Lung (tissue), 12 donors: ENCODE data around the gene MPO. TPM values are rescaled to one million over a fixed set of nuclear protein-coding genes. Genes with fewer than 3 reads are reported as not detected.

ENCODE experiments used
- ATAC-seq: fragments of 200-7000 bp; cut with Tn5 transposase; one replicate; pipeline ENCODE4 v1.9.1; 2020; ENCODE audit warnings: moderate number of reproducible peaks; ENCODE audit not compliant: insufficient read depth, low FRiP score
- DNase-seq, 3 donors: peaks; one replicate each; pipeline ENCODE4 v3.0.0-alpha.2; 2013 to 2017
- H3K27ac ChIP-seq, 2 donors: one replicate each; pipeline ENCODE4 v1.5.1; 2013; ENCODE audit warnings: mild to moderate bottlenecking in 2 of 2, moderate library complexity in 2 of 2, control low read depth in 1 of 2, inconsistent platforms in 1 of 2, low read depth in 1 of 2, low read length in 1 of 2
- H3K27me3 ChIP-seq, 3 donors: one replicate each; pipeline ENCODE4 v1.5.1; 2013; ENCODE audit warnings: low read length in 2 of 3; ENCODE audit not compliant: control insufficient read depth in 3 of 3, insufficient read depth in 3 of 3
- H3K36me3 ChIP-seq, 4 donors: one replicate each; pipeline ENCODE4 v1.5.1; 2013; ENCODE audit warnings: low read length in 4 of 4, mild to moderate bottlenecking in 1 of 4, moderate library complexity in 1 of 4; ENCODE audit not compliant: control insufficient read depth in 4 of 4, insufficient read depth in 4 of 4
- H3K4me1 ChIP-seq, 5 donors: one replicate each; pipeline ENCODE4 v1.5.1; 2013; ENCODE audit warnings: low read length in 5 of 5, mild to moderate bottlenecking in 2 of 5, moderate library complexity in 1 of 5; ENCODE audit not compliant: control insufficient read depth in 5 of 5, insufficient read depth in 5 of 5
- H3K4me3 ChIP-seq: one replicate; pipeline ENCODE4 v1.5.1; 2013; ENCODE audit warnings: mild to moderate bottlenecking, control low read depth, moderate library complexity
- H3K9ac ChIP-seq, 2 donors: one replicate each; pipeline ENCODE4 v1.5.1; 2013; ENCODE audit warnings: low read length in 2 of 2, control low read depth in 1 of 2; ENCODE audit not compliant: insufficient read depth in 1 of 2
- H3K9me3 ChIP-seq, 4 donors: one replicate each; pipeline ENCODE4 v1.5.1; 2013; ENCODE audit warnings: low read length in 3 of 4, mild to moderate bottlenecking in 1 of 4, moderate library complexity in 1 of 4; ENCODE audit not compliant: control insufficient read depth in 4 of 4, insufficient read depth in 3 of 4
- CTCF ChIP-seq: IDR thresholded peaks from 2 replicates; pipeline ENCODE4 v1.5.1; 2012; ENCODE audit warnings: mild to moderate bottlenecking; ENCODE audit errors: control extremely low read depth, extremely low read depth
- WGBS, 2 donors: extraction: QIAGEN DNeasy Blood & Tissue Kit; methylation state at CpG; one replicate each; pipeline ENCODE4 v1.1.7; 2013; 5-methylcytosine and 5-hydroxymethylcytosine counted together
- polyA plus RNA-seq, 2 donors: library from polyadenylated mRNA; stranded (reverse); fragments of 200-250 nt; gene quantifications; one replicate each; pipeline ENCODE4 v1.2.1, GENCODE V29; 2013
- total RNA-seq, 2 donors: library from RNA; depleted of rRNA in 1 of 2; stranded (reverse); fragments of >200 nt in 1 of 2; gene quantifications; one replicate each; pipeline ENCODE4 v1.2.1, GENCODE V29; 2014 to 2021
- donor health status: control.
- donor health status: control.
- donor health status: Bipolar disorder and iron deficiency.
- donor health status: healthy.
- donor health status: DM: yes; HTN: yes; CAD: no.

Gene MPO
- total and polyA plus RNA-seq, 4 donors = 0.79 to 62.0 (median 6.7) TPM

GRCh38 chr17:58311429-58311894 lies 30.7 kb upstream of the MPO start:
- no peak for TF ChIP-seq CTCF
- no peak overlapping the region for H3K4me3 ChIP-seq
- no peaks in the 10 kb centered on the region for H3K9me3 ChIP-seq
- DNase-seq (no peak), ATAC-seq (no peak)
- H3K27ac ChIP-seq = no peak overlapping the region
- no peaks in the 10 kb centered on the region for H3K4me1 ChIP-seq
- WGBS, 2 donors = 92 to 96% methylated on average over 9 of the region's 9 CpGs
- no peak overlapping the region for H3K9ac ChIP-seq
- peaks cover 0 to 16% (median 0%) of the 10 kb centered on the region in 4 donors for H3K36me3 ChIP-seq
- no peaks in the 10 kb centered on the region for H3K27me3 ChIP-seq

- H3K36me3 ChIP-seq = peaks cover 0 to 14% (median 0%) of the 10 kb centered on the region in 4 donors
- H3K9me3 ChIP-seq = no peaks in the 10 kb centered on the region
- H3K4me3 ChIP-seq = no peak overlapping the region
- no peaks in the 10 kb centered on the region for H3K4me1 ChIP-seq
- H3K9ac ChIP-seq = no peak overlapping the region
- TF ChIP-seq CTCF = no peak
- WGBS, 2 donors = 89 to 95% methylated on average over 22 to 23 of the region's 23 CpGs
- DNase-seq (no peak), ATAC-seq (no peak)
- H3K27ac ChIP-seq = no peak overlapping the region
- no peaks in the 10 kb centered on the region for H3K27me3 ChIP-seq
Observed at GRCh38 chr17:58310511-58311428, 30.0 kb upstream of the MPO start.

GRCh38 chr17:58309918-58310259 lies 29.2 kb upstream of the MPO start:
- H3K27ac ChIP-seq = no peak overlapping the region
- no peaks in the 10 kb centered on the region for H3K4me1 ChIP-seq
- DNase-seq (no peak), ATAC-seq (no peak)
- H3K9me3 ChIP-seq = no peaks in the 10 kb centered on the region
- no peaks in the 10 kb centered on the region for H3K27me3 ChIP-seq
- no peak overlapping the region for H3K9ac ChIP-seq
- peaks cover 0 to 11% (median 0%) of the 10 kb centered on the region in 4 donors for H3K36me3 ChIP-seq
- TF ChIP-seq CTCF = no peak
- 47 to 67% methylated on average over 5 of the region's 5 CpGs for WGBS, 2 donors
- no peak overlapping the region for H3K4me3 ChIP-seq
